Activated CD8-positive, alpha-beta T cell treated with anti-CD3 and anti-CD28 coated beads, Interleukin-2, amount 10 ng/mL, durations not matched to agents 7 days and 5 days (primary cell): ENCODE results near the gene FSIP1. TPM values are rescaled to one million over a fixed set of nuclear protein-coding genes. Genes with fewer than 3 reads are reported as not detected.

ENCODE experiments used
- ATAC-seq: fragments of 150-1000 bp; cut with Tn5 transposase; one replicate; pipeline ENCODE4 v1.10.0; 2021; ENCODE audit warnings: moderate library complexity
- CTCF ChIA-PET: fragments of 350-600 bp; sonication (Branson Sonifier 250); formaldehyde crosslinking; loops from one replicate; lab custom pipeline; 2021; ENCODE audit warnings: antibody characterized with exemption; lab: Charles Lee
- POLR2A ChIA-PET: fragments of 350-600 bp; sonication (Branson Sonifier 250); formaldehyde crosslinking; loops from one replicate; lab custom pipeline; 2021; ENCODE audit warnings: antibody characterized with exemption; lab: Charles Lee
- DNase-seq: peaks from one replicate; pipeline ENCODE4 v3.0.0-alpha.2; 2020
- H3K27ac Mint-ChIP-seq: one replicate; pipeline ENCODE4 v1.8.0; 2021; ENCODE audit warnings: mild to moderate bottlenecking, mixed read lengths
- H3K27me3 Mint-ChIP-seq: one replicate; pipeline ENCODE4 v1.8.0; 2021; ENCODE audit warnings: low read depth, mixed read lengths
- H3K36me3 Mint-ChIP-seq: one replicate; pipeline ENCODE4 v1.8.0; 2021; ENCODE audit warnings: low read depth, mixed read lengths
- H3K4me1 Mint-ChIP-seq: one replicate; pipeline ENCODE4 v1.8.0; 2021; ENCODE audit warnings: low read depth, mixed read lengths
- H3K4me3 Mint-ChIP-seq: one replicate; pipeline ENCODE4 v1.8.0; 2021; ENCODE audit warnings: mild to moderate bottlenecking, mixed read lengths
- H3K9me3 Mint-ChIP-seq: one replicate; pipeline ENCODE4 v1.8.0; 2022; ENCODE audit warnings: mixed read lengths; ENCODE audit not compliant: insufficient read depth
- total RNA-seq, 2 experiments: library from RNA; stranded (reverse); gene quantifications; one replicate each; pipeline ENCODE4 v1.2.3, GENCODE V29; 2021

Gene FSIP1
- total RNA-seq, 2 experiments from 2014 or later: 0.73 to 1.0 TPM

DNA sequence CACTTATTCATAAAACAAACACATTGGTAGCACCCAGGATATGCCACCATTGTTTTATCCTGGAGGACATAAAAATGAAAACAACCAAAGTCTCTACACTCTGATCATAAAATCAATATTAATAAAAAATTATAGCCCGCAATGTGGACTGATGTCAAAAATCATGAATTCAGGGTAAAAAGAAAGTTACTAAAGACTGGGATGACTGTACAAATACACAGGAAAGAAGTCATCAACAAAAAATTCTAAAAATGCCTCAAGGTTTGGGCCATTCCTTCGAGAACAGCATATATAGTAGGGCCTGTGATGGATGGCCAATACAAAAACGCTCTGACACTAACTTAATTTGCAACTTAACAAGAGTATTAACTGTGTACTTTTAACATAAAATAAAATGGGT lies 125.0 kb downstream of the FSIP1 start:
- peaks cover 17% of the 10 kb centered on the region for H3K27me3 Mint-ChIP-seq
- H3K9me3 Mint-ChIP-seq: no peaks in the 10 kb centered on the region
- CTCF ChIA-PET: no interaction called here
- no peak overlapping the region for H3K4me3 Mint-ChIP-seq
- ATAC-seq (no peak), DNase-seq (no peak)
- H3K36me3 Mint-ChIP-seq: no peaks in the 10 kb centered on the region
- H3K27ac Mint-ChIP-seq: no peak overlapping the region
- no peaks in the 10 kb centered on the region for H3K4me1 Mint-ChIP-seq
- POLR2A ChIA-PET: no interaction called here

DNA sequence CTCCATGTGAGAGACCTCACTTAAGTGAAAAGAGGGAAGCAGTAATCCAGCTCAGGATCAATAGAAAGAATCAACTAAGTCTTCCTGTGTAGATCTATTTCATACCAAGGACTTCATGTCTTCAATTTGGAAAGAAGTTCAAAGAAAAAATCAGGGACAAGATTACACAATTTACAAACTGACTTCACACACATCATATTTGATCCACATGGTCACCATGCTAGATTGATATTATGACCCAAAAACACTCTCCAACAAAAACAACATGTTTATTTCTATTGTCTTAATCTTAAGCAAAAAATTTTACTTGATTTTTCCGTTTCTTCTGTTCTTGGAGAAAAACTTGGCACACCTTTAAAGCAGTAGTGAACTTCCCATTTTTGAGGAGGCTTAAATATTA lies 125.5 kb downstream of the FSIP1 start:
- CTCF ChIA-PET: no interaction called here
- POLR2A ChIA-PET: no interaction called here
- Mint-ChIP-seq H3K4me1 (no peaks in the 10 kb centered on the region), H3K27me3 (peaks cover 15% of the 10 kb centered on the region), H3K9me3 (no peaks in the 10 kb centered on the region), H3K27ac (no peak overlapping the region), H3K36me3 (no peaks in the 10 kb centered on the region), H3K4me3 (no peak overlapping the region)
- no peak for DNase-seq
- no peak for ATAC-seq

DNA sequence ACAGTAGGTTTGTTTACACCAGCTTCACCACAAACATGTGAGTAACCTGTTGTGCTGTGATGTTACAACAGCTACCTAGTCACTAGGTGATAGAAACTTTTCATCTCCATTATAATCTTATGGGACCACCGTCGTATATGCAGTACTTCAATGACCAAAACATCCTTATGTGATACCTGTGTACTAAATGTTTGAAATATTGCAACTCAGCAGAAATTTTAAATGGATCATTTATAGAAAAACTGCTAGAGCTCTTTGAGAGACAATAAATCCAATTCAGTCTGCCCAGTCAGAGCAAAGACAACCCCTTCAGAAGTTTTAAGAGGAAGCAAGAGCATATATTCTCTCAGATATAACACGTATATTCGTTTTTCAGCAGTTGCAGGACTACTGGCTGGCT lies 128.3 kb downstream of the FSIP1 start:
- DNase-seq (no peak), ATAC-seq (no peak)
- ChIA-PET POLR2A (no interaction called here), CTCF (no interaction called here)
- Mint-ChIP-seq H3K27ac (no peak overlapping the region), H3K36me3 (no peaks in the 10 kb centered on the region), H3K27me3 (peaks cover 22% of the 10 kb centered on the region), H3K4me3 (no peak overlapping the region), H3K4me1 (no peaks in the 10 kb centered on the region), H3K9me3 (no peaks in the 10 kb centered on the region)

DNA sequence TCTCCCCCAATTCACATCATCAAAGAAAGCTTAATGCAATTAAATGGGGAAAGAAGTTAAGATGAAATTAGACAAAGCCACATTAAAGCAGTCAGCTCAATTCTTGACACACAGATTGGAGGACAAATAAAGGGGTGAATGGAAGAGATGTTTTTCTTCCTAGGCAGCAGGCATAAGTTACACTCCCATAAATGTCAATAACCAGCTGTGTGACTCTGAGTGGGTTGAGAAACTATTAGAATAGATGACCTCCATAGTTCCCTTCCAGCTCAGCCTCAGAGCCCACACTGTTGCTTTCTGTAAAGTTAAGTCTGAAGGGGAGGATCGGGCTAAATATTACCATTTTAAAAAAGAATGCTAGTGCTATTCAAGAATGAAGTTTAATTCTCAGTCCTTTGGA lies 130.8 kb downstream of the FSIP1 start:
- H3K27me3 Mint-ChIP-seq: peaks cover 21% of the 10 kb centered on the region
- H3K36me3 Mint-ChIP-seq: no peaks in the 10 kb centered on the region
- CTCF ChIA-PET: interaction anchor here (1.3 kb wide), 1 partner anchor 239 kb away, joined by 3 read pairs; no protein-coding TSS in a partner anchor

DNA sequence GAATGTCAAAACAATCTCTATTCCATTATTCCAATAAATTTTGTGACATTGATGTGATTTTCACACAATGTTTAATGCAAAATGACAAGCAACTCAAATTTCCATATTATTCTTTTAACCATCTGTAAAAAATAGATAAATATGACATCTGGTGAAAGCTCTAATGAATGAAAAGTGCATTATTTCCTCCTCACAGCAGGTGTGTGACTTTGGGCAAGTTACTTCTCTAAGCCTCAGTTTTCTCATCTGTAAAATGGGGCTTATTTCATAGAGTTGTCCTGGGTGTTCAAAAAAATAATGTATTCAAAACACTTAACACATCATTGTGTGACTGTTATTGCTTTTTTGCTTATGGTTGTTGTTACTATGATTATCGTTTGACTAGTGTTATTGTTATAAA lies 131.3 kb downstream of the FSIP1 start:
- ATAC-seq (no peak), DNase-seq (no peak)
- Mint-ChIP-seq H3K9me3 (no peaks in the 10 kb centered on the region), H3K27ac (no peak overlapping the region), H3K4me1 (peaks cover 5% of the 10 kb centered on the region), H3K27me3 (peaks cover 22% of the 10 kb centered on the region), H3K4me3 (no peak overlapping the region), H3K36me3 (no peaks in the 10 kb centered on the region)
- CTCF ChIA-PET: interaction anchor here (1.3 kb wide), 1 partner anchor 239 kb away, joined by 3 read pairs; no protein-coding TSS in a partner anchor
- POLR2A ChIA-PET: no interaction called here

More for the DNA sequence above, 130.8 kb downstream of the FSIP1 start:
- H3K4me3 Mint-ChIP-seq: no peak overlapping the region
- ATAC-seq: no peak
- H3K4me1 Mint-ChIP-seq: peaks cover 2% of the 10 kb centered on the region
- no peak overlapping the region for H3K27ac Mint-ChIP-seq
- DNase-seq: no peak
- no peaks in the 10 kb centered on the region for H3K9me3 Mint-ChIP-seq
- POLR2A ChIA-PET: no interaction called here

DNA sequence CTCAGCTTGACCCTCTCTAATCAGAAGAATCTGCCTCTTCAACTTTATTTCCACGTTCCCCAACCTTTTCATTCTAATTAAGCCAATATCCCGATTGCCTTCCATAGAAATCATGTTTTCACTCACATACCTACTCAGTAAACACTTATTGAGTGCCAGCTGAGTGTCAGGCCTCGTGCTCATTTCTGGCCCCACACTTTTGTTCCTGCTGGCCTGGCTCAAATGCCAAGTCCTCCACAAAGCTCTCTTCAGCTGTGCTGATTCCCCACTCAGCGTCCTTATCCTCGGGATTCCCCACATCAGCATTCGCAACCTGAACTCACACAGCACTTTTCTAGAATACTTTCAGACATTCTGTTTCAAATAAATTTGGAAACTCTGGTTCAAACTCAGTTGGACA lies 132.9 kb downstream of the FSIP1 start:
- ChIA-PET POLR2A (no interaction called here), CTCF (interaction anchor here (1.0 to 1.7 kb wide), 3 partner anchors 19 to 107 kb away, joined by 3 to 5 read pairs (median 4); no protein-coding TSS in a partner anchor)
- Mint-ChIP-seq H3K27me3 (peaks cover 19% of the 10 kb centered on the region), H3K4me3 (no peak overlapping the region), H3K36me3 (no peaks in the 10 kb centered on the region), H3K4me1 (peaks cover 5% of the 10 kb centered on the region), H3K27ac (no peak overlapping the region), H3K9me3 (no peaks in the 10 kb centered on the region)
- no peak for ATAC-seq
- no peak for DNase-seq

DNA sequence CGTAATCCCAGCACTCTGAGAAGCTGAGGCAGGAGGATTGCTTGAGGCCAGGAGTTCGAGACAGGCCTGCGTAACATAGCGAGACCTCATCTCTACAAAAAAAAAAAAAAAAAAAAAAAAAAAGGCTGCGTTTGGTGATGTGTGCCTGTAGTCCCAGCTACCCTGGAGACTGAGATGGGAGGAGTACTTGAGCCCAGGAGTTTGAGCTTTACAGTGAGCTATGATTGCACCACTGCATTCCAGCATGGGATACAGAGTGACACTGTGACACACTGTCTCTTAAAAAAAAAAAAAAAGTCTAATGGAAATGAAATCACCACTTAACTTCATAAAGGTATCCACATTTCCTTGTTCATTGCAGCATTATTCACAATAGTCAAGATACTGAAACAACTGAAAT lies 136.2 kb downstream of the FSIP1 start:
- Mint-ChIP-seq H3K27me3 (peaks cover 11% of the 10 kb centered on the region), H3K27ac (no peak overlapping the region), H3K36me3 (no peaks in the 10 kb centered on the region), H3K4me1 (peaks cover 10% of the 10 kb centered on the region), H3K4me3 (no peak overlapping the region), H3K9me3 (no peaks in the 10 kb centered on the region)
- ChIA-PET CTCF (interaction anchor here (0.7 kb wide), 1 partner anchor 59 kb away, joined by 4 read pairs; no protein-coding TSS in a partner anchor), POLR2A (no interaction called here)
- no peak for ATAC-seq
- DNase-seq: no peak

DNA sequence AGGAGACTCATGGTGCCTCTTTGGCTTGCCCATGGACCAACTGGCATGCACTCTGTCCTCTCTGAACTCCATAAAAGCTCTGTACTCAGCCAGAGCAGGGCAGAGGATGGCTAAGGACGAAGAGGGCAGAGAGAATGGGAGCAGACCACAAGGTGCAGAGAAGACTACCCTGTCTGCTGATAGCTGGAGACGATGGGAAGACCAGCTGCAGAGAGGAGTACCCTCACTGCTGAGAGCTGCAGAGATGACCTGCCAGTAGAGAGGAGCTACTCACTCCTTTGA lies 136.7 kb downstream of the FSIP1 start:
- POLR2A ChIA-PET: no interaction called here
- no peak for DNase-seq
- Mint-ChIP-seq H3K36me3 (no peaks in the 10 kb centered on the region), H3K4me3 (no peak overlapping the region), H3K27me3 (peaks cover 9% of the 10 kb centered on the region), H3K4me1 (peaks cover 14% of the 10 kb centered on the region), H3K27ac (no peak overlapping the region), H3K9me3 (no peaks in the 10 kb centered on the region)
- no peak for ATAC-seq
- CTCF ChIA-PET: interaction anchor here (0.7 kb wide), 1 partner anchor 59 kb away, joined by 4 read pairs; no protein-coding TSS in a partner anchor

DNA sequence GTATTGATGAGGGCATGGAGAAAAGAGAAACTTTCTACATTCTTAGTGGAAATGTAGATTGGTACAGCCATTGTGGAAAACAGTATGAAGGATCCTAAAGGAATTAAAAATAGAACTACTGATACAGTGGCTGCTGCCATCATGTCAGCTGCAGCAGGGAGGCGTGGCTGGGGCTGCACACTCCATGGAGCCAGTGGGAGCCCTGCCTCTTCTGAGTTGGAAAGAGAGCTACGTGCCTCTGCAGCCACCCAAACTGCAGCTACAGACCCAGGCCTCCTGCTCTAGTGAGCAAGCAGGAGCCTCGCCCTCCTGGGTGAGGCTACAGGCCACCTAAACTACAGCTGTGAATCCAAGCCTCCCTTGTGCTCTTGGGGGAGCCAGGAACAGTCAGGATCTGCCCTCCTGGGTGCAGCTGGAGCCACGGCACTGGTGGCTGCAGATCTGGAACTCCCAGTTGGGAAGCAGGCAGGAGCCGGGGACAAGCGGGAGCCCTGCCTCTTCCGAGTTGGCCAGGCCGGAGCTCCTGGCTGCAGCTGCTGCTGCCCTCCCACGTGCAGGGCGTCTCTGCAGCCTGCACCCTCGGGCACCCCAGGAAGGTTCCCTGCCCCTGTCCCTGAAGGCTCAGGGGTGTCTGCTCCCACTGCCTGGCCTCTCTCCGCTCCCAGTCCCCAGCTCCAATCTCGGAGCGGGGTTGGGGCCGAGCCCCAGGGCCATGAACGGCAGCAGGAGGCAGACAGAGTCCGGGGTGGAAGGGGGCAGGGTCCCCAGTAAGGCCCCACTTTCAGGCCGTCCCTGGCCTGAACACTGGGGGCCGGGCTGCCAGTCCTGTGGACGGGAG lies 137.3 kb downstream of the FSIP1 start:
- peaks cover 18% of the 10 kb centered on the region for H3K4me1 Mint-ChIP-seq
- POLR2A ChIA-PET: no interaction called here
- DNase-seq (no peak), ATAC-seq (no peak)
- peaks cover 7% of the 10 kb centered on the region for H3K27me3 Mint-ChIP-seq
- no peak overlapping the region for H3K4me3 Mint-ChIP-seq
- CTCF ChIA-PET: interaction anchor here (4.7 kb wide), 1 partner anchor 17 kb away, joined by 28 read pairs; no protein-coding TSS in a partner anchor
- no peaks in the 10 kb centered on the region for H3K9me3 Mint-ChIP-seq
- H3K27ac Mint-ChIP-seq: no peak overlapping the region
- H3K36me3 Mint-ChIP-seq: peaks cover 5% of the 10 kb centered on the region

DNA sequence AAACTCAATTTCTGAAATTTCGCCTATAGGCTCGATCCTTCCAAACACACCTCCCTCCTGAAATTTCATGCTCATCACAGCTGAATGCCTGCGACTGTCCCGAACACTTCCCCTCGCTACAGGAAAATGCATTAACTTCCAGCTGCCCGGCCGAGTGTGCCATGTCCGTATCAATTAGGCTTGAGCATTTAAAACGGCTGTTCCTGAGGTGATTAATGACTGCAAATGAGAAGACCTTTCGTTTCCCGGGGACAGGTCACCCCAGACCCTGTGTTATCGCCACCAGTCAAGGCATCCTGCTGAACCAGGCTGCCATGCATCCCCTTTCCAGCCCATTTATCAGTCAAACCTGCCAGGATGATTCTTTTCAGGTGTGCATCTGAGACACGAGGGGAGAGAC lies 138.5 kb downstream of the FSIP1 start:
- peaks cover 18% of the 10 kb centered on the region for H3K4me1 Mint-ChIP-seq
- peaks cover 6% of the 10 kb centered on the region for H3K36me3 Mint-ChIP-seq
- H3K4me3 Mint-ChIP-seq: no peak overlapping the region
- peaks cover 2% of the 10 kb centered on the region for H3K27me3 Mint-ChIP-seq
- ChIA-PET CTCF (interaction anchor here (1.1 to 4.7 kb wide), 5 partner anchors 15 to 46 kb away, joined by 3 to 28 read pairs (median 4); no protein-coding TSS in a partner anchor), POLR2A (interaction anchor here (0.9 kb wide), 1 partner anchor 9 kb away, joined by 5 read pairs; no protein-coding TSS in a partner anchor)
- H3K9me3 Mint-ChIP-seq: no peaks in the 10 kb centered on the region
- ATAC-seq (no peak), DNase-seq (no peak)
- no peak overlapping the region for H3K27ac Mint-ChIP-seq

DNA sequence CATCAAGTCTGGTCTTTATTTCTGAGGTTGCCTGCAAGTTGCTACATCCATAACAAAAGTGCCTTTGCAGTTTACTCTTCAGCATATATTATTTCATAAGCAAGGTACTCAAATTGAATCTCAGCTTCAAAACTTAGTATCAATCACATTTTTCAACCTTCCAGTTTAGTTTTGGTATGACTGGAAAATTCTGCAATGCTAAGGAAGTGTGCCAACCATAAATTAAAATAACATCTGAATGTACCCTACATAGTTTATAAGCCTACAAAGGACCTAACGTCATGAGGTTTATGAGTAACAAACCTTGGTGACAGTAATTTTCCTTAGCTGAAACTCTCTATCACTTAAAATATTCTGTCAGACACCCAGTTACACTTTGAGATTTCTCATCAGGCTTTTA lies 138.9 kb downstream of the FSIP1 start:
- no peak for ATAC-seq
- H3K27ac Mint-ChIP-seq: no peak overlapping the region
- ChIA-PET CTCF (interaction anchor here (1.1 to 4.7 kb wide), 5 partner anchors 15 to 45 kb away, joined by 3 to 28 read pairs (median 4); no protein-coding TSS in a partner anchor), POLR2A (interaction anchor here (0.9 to 3.1 kb wide), 2 partner anchors 8 to 19 kb away, joined by 5 to 15 read pairs; no protein-coding TSS in a partner anchor)
- DNase-seq: no peak
- H3K27me3 Mint-ChIP-seq: peaks cover 2% of the 10 kb centered on the region
- peaks cover 6% of the 10 kb centered on the region for H3K36me3 Mint-ChIP-seq
- no peaks in the 10 kb centered on the region for H3K9me3 Mint-ChIP-seq
- peaks cover 18% of the 10 kb centered on the region for H3K4me1 Mint-ChIP-seq
- no peak overlapping the region for H3K4me3 Mint-ChIP-seq

DNA sequence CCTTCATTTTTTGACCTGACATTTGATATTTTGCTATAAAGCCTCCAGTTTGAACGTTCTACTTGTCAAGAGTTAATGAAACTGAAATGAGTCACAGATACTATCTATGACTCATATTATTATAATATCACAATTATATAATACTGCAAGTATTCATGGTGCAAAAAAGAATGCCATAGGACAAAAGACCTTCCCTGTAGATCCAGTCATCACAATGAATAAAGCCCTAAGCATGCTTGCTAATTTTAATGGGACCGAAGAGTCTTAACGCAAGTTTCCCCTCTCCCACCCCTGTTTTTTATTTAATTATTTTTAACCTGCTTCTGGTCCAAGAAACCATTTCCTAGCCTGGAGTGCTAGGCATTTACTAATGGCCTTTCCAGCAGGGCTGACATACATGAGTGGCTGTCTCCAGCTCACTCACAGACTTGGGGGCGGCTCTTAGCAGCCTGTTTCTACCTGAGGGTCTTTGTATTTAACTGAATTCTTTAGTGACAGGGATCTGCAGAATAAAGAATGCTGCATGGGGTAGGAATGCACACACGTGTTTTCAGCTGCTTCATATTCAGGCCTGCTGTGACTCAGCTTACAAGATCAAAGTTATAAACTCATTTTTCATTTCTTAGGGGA lies 140.5 kb downstream of the FSIP1 start:
- Mint-ChIP-seq H3K27ac (no peak overlapping the region), H3K4me1 (peaks cover 21% of the 10 kb centered on the region), H3K4me3 (no peak overlapping the region), H3K9me3 (no peaks in the 10 kb centered on the region), H3K36me3 (peaks cover 6% of the 10 kb centered on the region), H3K27me3 (peaks cover 10% of the 10 kb centered on the region)
- no peak for ATAC-seq
- DNase-seq: no peak
- ChIA-PET CTCF (interaction anchor here (0.6 to 4.7 kb wide), 5 partner anchors 13 to 114 kb away, joined by 3 to 28 read pairs (median 4); no protein-coding TSS in a partner anchor), POLR2A (interaction anchor here (3.1 kb wide), 1 partner anchor 17 kb away, joined by 15 read pairs; no protein-coding TSS in a partner anchor)
